Liver (tissue), 9 donors: ENCODE data around the gene CDRT4. TPM values are rescaled to one million over a fixed set of nuclear protein-coding genes. Genes with fewer than 3 reads are reported as not detected.

Experiments used
- DNase-seq: peaks from one replicate; pipeline ENCODE4 v3.0.0-alpha.2; 2017; ENCODE audit warnings: low spot score
- H3K27ac ChIP-seq, 2 donors: one replicate each; pipeline ENCODE4 v1.7.0; 2013; ENCODE audit warnings: inconsistent platforms in 2 of 2, low read length in 2 of 2, control low read depth in 1 of 2, low read depth in 1 of 2, mild to moderate bottlenecking in 1 of 2
- H3K27me3 ChIP-seq, 4 donors: one replicate each; pipeline versions ENCODE4 v1.6.1 to v1.7.0; 2013; ENCODE audit warnings: low read length in 3 of 4, inconsistent platforms in 1 of 4, mild to moderate bottlenecking in 1 of 4, moderate library complexity in 1 of 4; ENCODE audit not compliant: control insufficient read depth in 4 of 4, insufficient read depth in 4 of 4
- H3K36me3 ChIP-seq, 4 donors: one replicate each; pipeline versions ENCODE4 v1.6.1 to v1.7.0; 2013; ENCODE audit warnings: low read length in 3 of 4, mild to moderate bottlenecking in 3 of 4, low read depth in 1 of 4, moderate library complexity in 1 of 4; ENCODE audit not compliant: control insufficient read depth in 4 of 4, insufficient read depth in 3 of 4
- H3K4me1 ChIP-seq, 4 donors: one replicate each; pipeline versions ENCODE4 v1.6.1 to v1.7.0; 2013; ENCODE audit warnings: low read length in 3 of 4, mild to moderate bottlenecking in 3 of 4, moderate library complexity in 1 of 4; ENCODE audit not compliant: control insufficient read depth in 4 of 4, insufficient read depth in 4 of 4
- H3K4me3 ChIP-seq, 3 donors: one replicate each; pipeline versions ENCODE4 v1.6.1 to v1.7.0; 2013; ENCODE audit warnings: low read length in 3 of 3, control low read depth in 1 of 3, low read depth in 1 of 3, mild to moderate bottlenecking in 1 of 3
- H3K9ac ChIP-seq, 2 donors: one replicate each; pipeline ENCODE4 v1.7.0; 2013; ENCODE audit warnings: low read length in 2 of 2, mild to moderate bottlenecking in 2 of 2, moderate library complexity in 2 of 2, control low read depth in 1 of 2, low read depth in 1 of 2
- H3K9me3 ChIP-seq, 4 donors: one replicate each; pipeline versions ENCODE4 v1.6.1 to v1.7.0; 2013; ENCODE audit warnings: low read length in 3 of 4; ENCODE audit not compliant: control insufficient read depth in 4 of 4
- ATF3 ChIP-seq: IDR thresholded peaks from 2 replicates; pipeline ENCODE4 v1.6.1; 2016; ENCODE audit warnings: antibody characterized with exemption
- CTCF ChIP-seq: fragments of 150-350 bp; IDR thresholded peaks from 2 replicates; pipeline ENCODE4 v1.5.1; 2017; ENCODE audit warnings: improper control_type of control experiment, low read depth, low read length; ENCODE audit not compliant: missing input control
- EGR1 ChIP-seq, 2 donors: IDR thresholded peaks; 2 replicates each; pipeline ENCODE4 v1.6.1; 2016 to 2018; ENCODE audit warnings: antibody characterized with exemption in 2 of 2, low read depth in 2 of 2
- FOXA1 ChIP-seq: IDR thresholded peaks from 2 replicates; pipeline ENCODE4 v1.6.1; 2016; ENCODE audit warnings: antibody characterized with exemption
- FOXA2 ChIP-seq: IDR thresholded peaks from 2 replicates; pipeline ENCODE4 v1.6.1; 2016; ENCODE audit warnings: antibody characterized with exemption
- GABPA ChIP-seq, 2 donors: IDR thresholded peaks in 1 of 2; conservative IDR thresholded peaks in 1 of 2; 2 replicates each; pipeline ENCODE4 v1.6.1; 2016; ENCODE audit warnings: antibody characterized with exemption in 2 of 2, mild to moderate bottlenecking in 1 of 2, moderate library complexity in 1 of 2
- HNF4A ChIP-seq, 2 donors: conservative IDR thresholded peaks; 2 replicates each; pipeline ENCODE4 v1.6.1; 2016; ENCODE audit warnings: antibody characterized with exemption in 2 of 2, mild to moderate bottlenecking in 2 of 2
- HNF4G ChIP-seq: IDR thresholded peaks from 2 replicates; pipeline ENCODE4 v1.6.1; 2016; ENCODE audit warnings: antibody characterized with exemption
- JUND ChIP-seq, 2 donors: IDR thresholded peaks; 2 replicates each; pipeline ENCODE4 v1.6.1; 2016; ENCODE audit warnings: antibody characterized with exemption in 2 of 2
- MAX ChIP-seq: IDR thresholded peaks from 2 replicates; pipeline ENCODE4 v1.6.1; 2016; ENCODE audit warnings: antibody characterized with exemption
- NR2F2 ChIP-seq: IDR thresholded peaks from 2 replicates; pipeline ENCODE4 v1.6.1; 2016; ENCODE audit warnings: antibody characterized with exemption
- RAD21 ChIP-seq, 2 donors: IDR thresholded peaks; 2 replicates each; pipeline ENCODE4 v1.6.1; 2016; ENCODE audit warnings: antibody characterized with exemption in 2 of 2, mild to moderate bottlenecking in 2 of 2
- REST ChIP-seq: IDR thresholded peaks from 2 replicates; pipeline ENCODE4 v1.6.1; 2016; ENCODE audit warnings: antibody characterized with exemption, mild to moderate bottlenecking
- RXRA ChIP-seq, 2 donors: IDR thresholded peaks; 2 replicates each; pipeline ENCODE4 v1.6.1; 2017 to 2018; ENCODE audit warnings: antibody characterized with exemption in 2 of 2, mild to moderate bottlenecking in 1 of 2
- SP1 ChIP-seq: IDR thresholded peaks from 2 replicates; pipeline ENCODE4 v1.6.1; 2018; ENCODE audit warnings: antibody characterized with exemption, mild to moderate bottlenecking
- TAF1 ChIP-seq: conservative IDR thresholded peaks from 2 replicates; pipeline ENCODE4 v1.6.1; 2016; ENCODE audit warnings: antibody characterized with exemption, mild to moderate bottlenecking
- YY1 ChIP-seq: IDR thresholded peaks from 2 replicates; pipeline ENCODE4 v1.6.1; 2016; ENCODE audit warnings: antibody characterized with exemption, mild to moderate bottlenecking
- ZBTB33 ChIP-seq: IDR thresholded peaks from 2 replicates; pipeline ENCODE4 v1.6.1; 2016; ENCODE audit warnings: antibody characterized with exemption
- WGBS: extraction: QIAGEN DNeasy Blood & Tissue Kit; methylation state at CpG from one replicate; pipeline ENCODE4 v1.1.7; 2013; 5-methylcytosine and 5-hydroxymethylcytosine counted together
- polyA plus RNA-seq, 2 donors: library from polyadenylated mRNA; stranded (reverse) in 1 of 2; unstranded in 1 of 2; fragments of 200-250 nt in 1 of 2; fragments of >200 nt in 1 of 2; fragmentation: Nextera tagmentation in 1 of 2; extraction: Ambion mirVana in 1 of 2; gene quantifications; one replicate each; pipeline versions ENCODE4 v1.2.1 to v1.2.3, GENCODE V29; 2013 to 2015
- total RNA-seq, 2 donors: library from RNA; depleted of rRNA; stranded (reverse); fragments of >200 nt; gene quantifications; one replicate each; pipeline ENCODE4 v1.2.3, GENCODE V29; 2014
- donor health status: healthy.
- donor health status: healthy.
- donor health status: healthy.
- donor health status: healthy.
- donor health status: healthy.

Gene CDRT4
- total and polyA plus RNA-seq, 4 donors, result 0.43 to 3.3 (median 1.8) TPM; not detected in 1

GRCh38 chr17:15490634-15491261 lies 23.3 kb upstream of the CDRT4 start:
- H3K9me3 ChIP-seq, result no peaks in the 10 kb centered on the region
- TF ChIP-seq NR2F2, result peak; percentile 84
- TF ChIP-seq FOXA2, result no peak
- TF ChIP-seq ZBTB33, result no peak
- TF ChIP-seq HNF4G, result no peak
- TF ChIP-seq SP1, result peak; percentile 47
- no peak for TF ChIP-seq EGR1 (IDR thresholded peaks at IDR 0.05; ENCODE audit: low read depth in 2 of 2)
- TF ChIP-seq TAF1, result no peak
- TF ChIP-seq FOXA1, result no peak
- TF ChIP-seq HNF4A (conservative IDR thresholded peaks at IDR 0.05), result no peak
- no peak for TF ChIP-seq REST
- no peak for TF ChIP-seq YY1
- TF ChIP-seq RXRA (IDR thresholded peaks at IDR 0.05), result no peak
- TF ChIP-seq RAD21 (IDR thresholded peaks at IDR 0.05), result no peak
- no peak for TF ChIP-seq ATF3
- TF ChIP-seq JUND (IDR thresholded peaks at IDR 0.05), result peak in 1 of 2 donors; percentile 53
- TF ChIP-seq MAX, result peak; percentile 54
- TF ChIP-seq CTCF, result no peak
- no peak for TF ChIP-seq GABPA (IDR thresholded peaks at IDR 0.05 in 1 of 2, conservative IDR thresholded peaks at IDR 0.05 in 1 of 2)
- H3K9ac ChIP-seq, result no peak overlapping the region
- H3K27ac ChIP-seq, result peak overlapping the region; percentile 40 to 43
- WGBS, result 63% methylated on average over 11 of the region's 11 CpGs
- no peaks in the 10 kb centered on the region for H3K4me1 ChIP-seq
- H3K36me3 ChIP-seq, result no peaks in the 10 kb centered on the region
- peak; percentile 36 for DNase-seq
- H3K27me3 ChIP-seq, result no peaks in the 10 kb centered on the region
- H3K4me3 ChIP-seq, result no peak overlapping the region
